ENCODE results near the gene MDP1. TPM values are rescaled to one million over a fixed set of nuclear protein-coding genes. Genes with fewer than 3 reads are reported as not detected.

MDP1 gene
- 27.9 to 35.3 TPM (median 29.6 TPM) in 5 replicates for total RNA-seq (2022; extraction: Qiagen RNA extraction; ENCODE audit: low read depth)

DNA sequence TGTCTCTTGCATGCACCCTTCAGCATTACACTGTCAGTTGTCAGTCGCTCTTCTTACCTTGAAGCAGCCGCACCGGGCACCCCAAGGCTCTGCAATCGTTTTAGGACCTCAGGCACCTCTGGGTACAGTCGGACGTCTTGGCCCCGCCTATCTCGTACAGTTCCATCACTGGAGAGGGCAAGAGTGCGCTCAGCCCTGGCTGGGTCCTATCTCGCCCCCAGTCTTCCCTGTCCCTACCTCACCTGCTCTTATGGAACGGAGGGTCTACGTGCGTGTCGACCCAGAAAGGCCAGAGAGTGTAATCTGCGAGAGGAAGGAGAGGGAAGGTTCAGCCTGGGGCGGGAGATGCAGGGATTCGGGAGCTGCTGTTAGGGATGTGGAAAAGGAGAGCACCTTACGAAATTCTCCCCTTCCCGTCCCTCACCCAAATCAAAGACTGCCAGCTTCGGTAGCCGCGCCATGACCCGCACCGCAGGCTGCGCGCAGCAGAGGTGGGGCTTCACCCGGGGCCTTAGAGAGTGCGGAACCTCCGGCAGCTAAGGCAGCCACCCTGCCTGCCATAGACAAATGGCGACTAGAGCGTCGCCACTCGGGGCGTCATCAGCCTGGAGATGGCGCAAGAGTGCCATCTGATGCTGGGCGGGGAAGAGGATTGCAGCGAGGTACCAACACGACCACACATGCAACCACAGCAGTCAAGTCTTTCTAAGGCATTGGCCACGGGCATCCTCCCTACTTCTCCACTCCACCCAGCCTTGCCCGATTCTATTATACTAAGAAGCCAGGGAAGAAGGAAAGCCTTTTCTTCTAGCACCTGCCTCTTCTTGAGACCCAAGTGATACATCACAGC is at the start of gene MDP1:
Gene MDP1 (minus strand): TSS at position 572 of the 850 bp plus-strand sequence. CDS start 111 bp downstream, at position 461.

DNA sequence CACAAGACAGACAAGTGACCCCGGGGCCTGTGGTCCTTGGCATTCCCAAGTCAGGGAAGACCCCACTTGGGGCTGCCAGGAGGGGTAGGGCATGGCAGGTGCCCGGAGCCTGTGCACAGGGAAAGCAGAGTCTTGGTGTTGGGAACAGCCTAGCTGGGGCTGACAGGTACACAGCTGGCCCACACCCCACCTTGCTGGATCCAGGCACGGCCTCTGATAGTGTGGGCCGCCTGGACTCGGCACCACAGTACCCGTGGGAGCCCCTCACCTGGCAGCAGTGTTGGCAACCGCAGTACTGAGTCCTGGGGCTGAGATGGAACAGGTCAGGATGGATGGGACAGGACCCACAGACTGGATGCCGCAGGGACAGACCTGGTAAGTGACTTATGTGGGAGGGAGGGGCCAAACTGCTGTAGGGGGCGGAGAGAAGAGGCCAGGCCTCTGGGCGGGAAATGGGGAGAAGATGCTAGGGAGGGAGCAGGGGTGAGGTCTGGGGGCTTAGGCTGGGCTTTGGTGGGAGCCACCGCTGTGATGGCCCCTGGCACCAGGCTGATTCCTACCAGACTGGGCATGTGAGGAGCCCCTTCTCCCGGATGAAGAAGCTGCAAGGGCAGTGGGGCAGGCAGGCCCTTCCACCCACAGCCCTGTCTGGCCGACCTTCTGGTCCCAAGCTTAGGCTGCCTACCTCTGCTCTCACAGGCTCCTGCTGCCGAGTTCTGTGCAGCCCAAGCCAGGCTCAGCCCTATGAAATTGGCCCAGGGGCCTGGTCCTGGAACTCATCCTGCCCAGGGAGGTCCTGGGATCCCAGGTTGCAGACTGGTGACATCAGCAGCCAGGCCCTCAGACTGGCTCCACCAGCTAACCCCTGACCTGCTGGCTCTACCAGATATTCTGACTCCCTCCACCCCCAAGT is 47.2 kb upstream of the MDP1 start, which contains the start of gene TGM1:
Gene TGM1 (minus strand): TSS at position 357 of the 913 bp plus-strand sequence. CDS start 825 bp downstream, outside the sequence.

DNA sequence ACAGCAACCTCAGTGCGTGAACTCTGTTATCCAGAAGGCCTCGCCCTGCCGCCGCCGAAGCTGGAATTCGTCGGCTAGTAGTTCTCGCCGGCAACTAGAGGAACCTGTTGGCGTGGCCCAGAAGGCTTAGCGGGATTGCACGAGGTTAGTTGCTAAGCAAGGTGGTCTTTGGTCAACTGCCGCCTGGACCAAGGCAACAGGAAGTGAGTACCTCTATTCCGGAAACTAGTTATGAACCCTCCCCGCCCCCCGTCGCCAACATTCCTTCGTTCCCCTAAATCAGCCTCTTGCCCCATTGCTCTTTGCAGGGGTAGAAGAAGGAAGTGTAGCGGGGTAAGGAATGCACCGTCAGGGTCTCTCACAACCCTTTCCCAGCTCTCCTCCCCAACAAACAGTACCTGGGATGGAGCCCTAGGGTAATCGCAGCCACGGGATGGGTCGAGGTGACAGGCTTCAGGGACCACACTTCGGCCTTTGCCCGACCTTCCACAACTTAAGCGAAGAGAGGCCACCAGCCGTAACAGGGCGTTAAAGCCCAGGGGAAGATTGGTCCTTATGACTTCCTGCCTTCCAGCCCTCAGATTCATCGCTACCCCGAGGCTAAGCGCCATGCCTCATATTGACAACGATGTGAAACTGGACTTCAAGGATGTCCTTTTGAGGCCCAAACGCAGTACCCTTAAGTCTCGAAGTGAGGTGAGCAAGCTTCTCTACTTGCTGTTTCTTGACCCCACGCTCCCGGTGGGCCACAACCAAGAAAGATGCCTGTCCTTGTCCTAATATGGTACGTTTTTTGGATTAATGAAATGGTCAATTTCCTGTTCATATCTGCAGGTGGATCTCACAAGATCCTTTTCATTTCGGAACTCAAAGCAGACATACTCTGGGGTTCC is 17.0 kb upstream of the MDP1 start, which contains the start of gene GMPR2:
Gene GMPR2 (plus strand): TSS at position 285 of the 893 bp plus-strand sequence. CDS start 325 bp downstream, at position 610.

DNA sequence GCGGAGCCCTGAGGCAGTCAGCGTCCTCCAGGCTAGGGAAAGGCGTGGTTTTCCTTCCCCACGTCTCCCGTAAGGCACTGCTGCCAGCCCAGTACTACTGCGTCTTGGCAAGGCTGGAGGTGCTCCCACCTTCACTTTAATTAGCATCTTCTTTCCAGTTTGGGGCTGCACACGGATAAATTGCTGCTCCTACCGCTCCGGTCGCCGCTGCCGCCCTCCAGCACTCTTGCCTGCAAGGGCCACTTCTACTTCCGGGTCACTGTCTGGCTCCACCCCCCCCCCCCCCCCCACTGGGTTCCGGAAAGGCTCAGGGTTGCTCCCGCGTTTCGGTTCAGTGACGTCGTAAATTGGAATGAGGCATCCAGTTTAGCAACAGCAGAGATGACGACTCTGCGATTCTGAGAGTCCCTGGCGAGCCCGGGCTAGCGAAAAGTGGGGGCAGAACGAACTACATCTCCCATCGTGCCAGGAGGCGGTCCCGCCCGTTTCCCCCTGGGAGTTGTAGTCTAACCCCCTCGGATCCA is 16.3 kb upstream of the MDP1 start, which contains the start of gene NEDD8:
Gene NEDD8 (minus strand): TSS at position 247 of the 524 bp plus-strand sequence. CDS start 100 bp downstream, at position 147.

DNA sequence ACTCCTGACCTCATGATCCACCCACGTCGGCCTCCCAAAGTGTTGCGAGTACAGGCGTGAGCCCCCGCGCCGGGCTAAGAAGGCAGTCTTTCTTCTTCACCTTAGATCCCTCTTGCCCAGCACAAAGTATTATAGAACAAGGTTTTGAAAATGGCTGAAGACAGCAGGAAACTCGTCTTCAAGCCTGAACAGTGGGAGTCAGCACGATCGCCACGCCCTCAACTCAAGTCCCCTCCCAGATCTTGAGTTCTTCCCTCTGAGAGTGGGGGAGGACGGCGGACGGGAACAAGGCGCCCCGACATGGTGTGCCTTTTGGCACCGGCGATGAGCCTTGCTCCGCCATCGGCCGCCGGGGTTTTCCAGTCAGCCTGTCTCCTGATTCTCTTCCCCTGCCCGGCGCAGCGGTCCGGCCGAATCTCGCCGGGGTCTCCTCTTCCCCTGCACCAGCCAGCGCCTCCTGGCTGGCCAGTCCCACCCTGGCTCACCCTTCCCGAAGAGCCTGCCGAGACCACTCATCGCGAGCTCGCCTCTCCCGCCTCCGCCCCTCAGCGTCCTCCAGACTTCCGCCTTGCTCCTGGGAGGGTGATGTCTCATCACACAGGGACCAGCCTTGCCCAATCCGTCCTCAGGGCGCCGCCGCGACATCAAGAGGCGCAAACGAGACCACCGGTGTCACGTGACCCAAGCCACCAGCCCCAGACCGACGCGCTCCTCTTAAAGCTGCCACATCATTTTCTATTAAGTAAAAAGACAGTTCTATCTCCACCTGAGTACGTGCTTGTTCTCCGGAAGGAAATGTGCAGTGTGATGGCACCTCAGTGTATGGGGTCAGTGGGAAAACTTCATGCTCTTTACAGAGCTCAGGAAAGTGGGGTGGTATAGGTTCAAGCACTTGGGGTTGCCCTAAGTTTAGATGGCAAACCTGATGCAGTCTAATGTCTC is 2.7 kb downstream of the MDP1 start, which contains the start of gene CHMP4A:
Gene CHMP4A (minus strand): TSS at position 565 of the 942 bp plus-strand sequence. CDS start 49 bp downstream, at position 516.

DNA sequence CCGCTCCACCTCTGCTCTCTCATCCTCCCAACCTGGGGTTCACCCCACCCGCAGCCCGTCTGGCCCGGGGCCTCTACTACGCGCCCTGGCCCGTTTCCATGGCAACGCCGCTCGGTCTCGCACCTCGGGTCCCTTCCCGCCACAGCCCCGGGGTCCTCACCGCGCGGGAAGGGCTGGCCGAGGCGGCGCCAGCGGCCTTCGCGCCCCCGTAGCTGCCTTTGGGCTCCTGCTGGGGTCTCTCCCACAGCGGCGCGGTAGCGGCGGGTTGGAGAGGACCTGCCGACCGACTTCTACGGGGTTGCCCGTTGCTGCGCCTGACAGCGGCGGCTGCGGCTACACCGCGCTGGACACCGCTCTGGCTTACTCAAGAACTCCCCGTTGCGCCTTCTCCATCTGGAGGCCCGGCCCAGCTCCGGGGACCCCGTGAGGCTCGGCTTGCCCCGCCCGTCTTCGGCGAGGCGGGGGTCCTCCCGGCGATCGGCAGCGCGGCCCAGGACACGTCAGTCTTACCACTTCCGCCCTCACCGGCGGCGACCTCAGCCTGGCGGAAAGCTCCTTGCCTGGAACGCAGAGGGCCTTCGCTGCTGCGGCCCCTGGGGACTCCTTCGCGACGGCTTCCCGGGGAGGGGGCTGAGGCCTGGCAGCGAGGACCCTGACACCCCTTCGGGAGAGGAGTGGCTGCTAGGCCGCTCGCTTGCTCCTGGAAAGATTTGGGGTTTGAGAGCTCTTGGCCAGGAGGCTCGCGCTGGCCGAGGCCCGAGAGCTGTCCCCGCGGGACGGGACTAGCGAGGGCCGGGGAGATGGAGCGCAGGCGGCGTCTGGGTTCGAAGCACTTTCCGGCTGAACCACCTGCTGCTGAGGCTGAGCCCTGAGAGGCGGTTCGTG is 20.4 kb downstream of the MDP1 start, which contains the start of gene TM9SF1:
Gene TM9SF1 (minus strand): TSS at position 256 of the 885 bp plus-strand sequence. CDS start 422 bp downstream, outside the sequence.

DNA sequence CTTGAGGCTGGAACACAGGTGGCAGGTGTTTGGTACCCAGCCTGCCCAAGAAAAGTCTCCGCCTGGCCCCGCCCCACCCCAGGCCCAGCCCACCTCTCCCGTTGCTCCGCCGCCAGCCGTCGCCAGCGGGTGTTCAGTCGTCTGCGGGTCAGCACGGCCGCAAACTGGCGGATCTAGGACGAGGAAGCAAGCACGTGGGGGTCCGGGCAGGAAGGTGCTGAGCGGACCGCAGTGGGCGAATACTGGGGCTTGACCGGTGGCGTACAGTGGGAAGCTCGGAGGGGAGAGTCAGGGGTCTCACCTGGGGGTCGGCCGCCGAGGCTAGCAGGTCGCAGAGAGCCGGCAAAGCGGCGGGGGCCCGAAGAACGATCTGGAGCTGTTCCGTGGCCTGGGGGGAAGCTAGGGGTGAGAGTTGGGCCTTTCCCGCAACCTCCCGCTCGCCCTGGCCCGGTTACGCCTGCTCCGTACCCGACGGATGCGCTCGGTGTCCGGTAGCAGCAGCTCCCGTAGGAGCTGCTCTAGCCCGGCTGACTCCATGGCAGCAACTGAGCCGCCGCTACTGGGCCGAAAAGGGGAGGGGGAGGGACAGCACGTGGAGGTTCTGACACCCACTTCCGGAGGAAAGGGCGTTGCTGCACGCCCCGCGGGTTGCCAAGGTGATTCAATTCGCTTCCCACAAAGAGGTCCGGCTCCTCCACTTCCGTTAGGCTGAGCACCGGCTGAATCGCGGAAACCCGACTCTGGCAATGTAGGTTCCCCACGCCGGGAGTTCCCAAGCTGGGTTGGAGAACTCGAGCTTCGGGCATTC is 27.4 kb downstream of the MDP1 start, which contains the start of gene IPO4:
Gene IPO4 (minus strand): TSS at position 566 of the 808 bp plus-strand sequence. CDS start 29 bp downstream, at position 537.

DNA sequence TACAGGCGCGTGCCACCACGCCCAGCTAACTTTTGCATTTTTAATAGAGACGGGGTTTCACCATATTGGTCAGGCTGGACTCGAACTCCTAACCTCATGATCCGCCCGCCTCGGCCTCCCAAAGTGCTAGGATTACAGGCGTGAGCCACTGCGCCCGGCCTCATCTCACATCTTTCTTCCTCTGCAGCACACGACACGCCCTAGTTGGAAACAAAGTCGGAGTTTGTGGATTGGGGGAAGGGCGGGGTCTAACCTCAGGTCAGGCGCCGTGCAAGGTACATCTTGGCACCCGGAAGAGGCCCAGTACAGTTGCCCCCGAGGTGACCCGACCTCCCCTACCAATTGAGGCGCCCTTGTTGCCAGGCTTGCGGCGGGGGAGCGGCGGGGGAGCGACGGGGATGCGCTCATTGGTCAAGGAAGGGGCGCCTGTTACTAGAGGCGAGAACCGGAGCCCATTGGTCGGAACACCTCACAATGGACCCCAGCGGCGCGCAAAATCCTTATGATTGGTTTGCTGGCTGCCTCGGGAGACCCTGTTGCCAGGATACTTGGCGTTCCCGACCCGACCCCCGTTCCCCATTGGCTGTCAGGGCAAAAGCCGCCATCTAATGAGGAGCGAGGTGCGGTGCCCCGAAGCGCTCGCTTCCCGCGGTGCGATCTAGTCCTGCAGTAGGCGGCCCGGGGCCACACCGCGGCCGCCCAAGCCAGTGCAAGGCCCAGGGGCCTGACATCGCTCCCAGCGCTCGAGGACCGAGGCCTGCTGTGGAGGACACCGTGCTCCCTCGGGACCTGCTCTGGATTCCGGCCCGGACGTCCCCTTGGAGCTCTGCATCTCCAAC is 44.2 kb downstream of the MDP1 start, which contains the start of gene REC8:
Gene REC8 (plus strand): TSS at position 659 of the 839 bp plus-strand sequence. CDS start 473 bp downstream, outside the sequence.

Other genes with a start within 250 kb of the MDP1 start
- 23.7 to 33.4 TPM (median 29.9 TPM) in 5 replicates for gene DHRS4L2, start 227.1 kb downstream of the MDP1 start, total RNA-seq (2022; extraction: Qiagen RNA extraction; ENCODE audit: low read depth)
- gene CARMIL3, start 164.1 kb downstream of the MDP1 start, total RNA-seq (2022; extraction: Qiagen RNA extraction; ENCODE audit: low read depth), result 0.24 to 0.59 TPM (median 0.47 TPM) in 5 replicates
- not detected in 5 replicates for gene CPNE6, start 144.5 kb downstream of the MDP1 start, total RNA-seq (2022; extraction: Qiagen RNA extraction; ENCODE audit: low read depth)
- 17.9 to 21.1 TPM (median 19.7 TPM) in 5 replicates for gene PCK2, start 121.8 kb downstream of the MDP1 start, total RNA-seq (2022; extraction: Qiagen RNA extraction; ENCODE audit: low read depth)
- 21.0 to 25.3 TPM (median 21.5 TPM) in 5 replicates for gene DCAF11, start 101.3 kb downstream of the MDP1 start, total RNA-seq (2022; extraction: Qiagen RNA extraction; ENCODE audit: low read depth)
- 0.58 to 1.0 TPM (median 0.99 TPM) in 5 replicates for gene NRL, start 101.1 kb downstream of the MDP1 start, total RNA-seq (2022; extraction: Qiagen RNA extraction; ENCODE audit: low read depth)
- 0.15 to 0.28 TPM (median 0.24 TPM) in 3 of 5 replicates, not detected in the others for gene FITM1, start 85.4 kb downstream of the MDP1 start, total RNA-seq (2022; extraction: Qiagen RNA extraction; ENCODE audit: low read depth)
- 163 to 182 TPM (median 171 TPM) in 5 replicates for gene PSME1, start 79.9 kb downstream of the MDP1 start, total RNA-seq (2022; extraction: Qiagen RNA extraction; ENCODE audit: low read depth)
- gene EMC9, start 74.5 kb downstream of the MDP1 start, total RNA-seq (2022; extraction: Qiagen RNA extraction; ENCODE audit: low read depth), result 50.9 to 61.8 TPM (median 56.9 TPM) in 5 replicates
- gene PSME2, start 69.5 kb downstream of the MDP1 start, total RNA-seq (2022; extraction: Qiagen RNA extraction; ENCODE audit: low read depth), result 164 to 198 TPM (median 177 TPM) in 5 replicates
- gene RNF31, start 68.6 kb downstream of the MDP1 start, total RNA-seq (2022; extraction: Qiagen RNA extraction; ENCODE audit: low read depth), result 25.6 to 33.1 TPM (median 29.9 TPM) in 5 replicates
- 14.6 to 21.4 TPM (median 16.7 TPM) in 5 replicates for gene IRF9, start 54.8 kb downstream of the MDP1 start, total RNA-seq (2022; extraction: Qiagen RNA extraction; ENCODE audit: low read depth)
- 3.4 to 6.4 TPM (median 4.3 TPM) in 5 replicates for gene REC8, start 44.0 kb downstream of the MDP1 start, total RNA-seq (2022; extraction: Qiagen RNA extraction; ENCODE audit: low read depth)
- 79.6 to 102 TPM (median 88.2 TPM) in 5 replicates for gene IPO4, start 27.2 kb downstream of the MDP1 start, total RNA-seq (2022; extraction: Qiagen RNA extraction; ENCODE audit: low read depth)
- 65.1 to 72.9 TPM (median 67.8 TPM) in 5 replicates for gene TM9SF1, start 20.6 kb downstream of the MDP1 start, total RNA-seq (2022; extraction: Qiagen RNA extraction; ENCODE audit: low read depth)
- 0.07 TPM in 1 of 5 replicates, not detected in the others for gene TSSK4, start 10.4 kb downstream of the MDP1 start, total RNA-seq (2022; extraction: Qiagen RNA extraction; ENCODE audit: low read depth)
- 79.6 to 96.4 TPM (median 82.0 TPM) in 5 replicates for gene CHMP4A, start 2.6 kb downstream of the MDP1 start, total RNA-seq (2022; extraction: Qiagen RNA extraction; ENCODE audit: low read depth)
- gene NEDD8, start 16.3 kb upstream of the MDP1 start, total RNA-seq (2022; extraction: Qiagen RNA extraction; ENCODE audit: low read depth), result 427 to 475 TPM (median 451 TPM) in 5 replicates
- 52.4 to 64.1 TPM (median 56.5 TPM) in 5 replicates for gene GMPR2, start 16.9 kb upstream of the MDP1 start, total RNA-seq (2022; extraction: Qiagen RNA extraction; ENCODE audit: low read depth)
- gene TINF2, start 26.6 kb upstream of the MDP1 start, total RNA-seq (2022; extraction: Qiagen RNA extraction; ENCODE audit: low read depth), result 32.6 to 41.9 TPM (median 37.8 TPM) in 5 replicates
- 0.60 to 1.1 TPM (median 0.83 TPM) in 5 replicates for gene TGM1, start 47.1 kb upstream of the MDP1 start, total RNA-seq (2022; extraction: Qiagen RNA extraction; ENCODE audit: low read depth)
- 12.5 to 19.5 TPM (median 16.6 TPM) in 5 replicates for gene RABGGTA, start 55.5 kb upstream of the MDP1 start, total RNA-seq (2022; extraction: Qiagen RNA extraction; ENCODE audit: low read depth)
- gene DHRS1, start 83.7 kb upstream of the MDP1 start, total RNA-seq (2022; extraction: Qiagen RNA extraction; ENCODE audit: low read depth), result 10.9 to 13.5 TPM (median 11.8 TPM) in 5 replicates
- gene NOP9, start 83.8 kb upstream of the MDP1 start, total RNA-seq (2022; extraction: Qiagen RNA extraction; ENCODE audit: low read depth), result 15.6 to 19.7 TPM (median 18.9 TPM) in 5 replicates
- 0.14 to 0.70 TPM (median 0.29 TPM) in 5 replicates for gene CIDEB, start 91.9 kb upstream of the MDP1 start, total RNA-seq (2022; extraction: Qiagen RNA extraction; ENCODE audit: low read depth)
- gene LTB4R2, start 94.1 kb upstream of the MDP1 start, total RNA-seq (2022; extraction: Qiagen RNA extraction; ENCODE audit: low read depth), result 2.4 to 5.7 TPM (median 4.7 TPM) in 5 replicates
- gene LTB4R, start 95.4 kb upstream of the MDP1 start, total RNA-seq (2022; extraction: Qiagen RNA extraction; ENCODE audit: low read depth), result 3.4 to 8.6 TPM (median 5.6 TPM) in 5 replicates
- gene ADCY4, start 119.0 kb upstream of the MDP1 start, total RNA-seq (2022; extraction: Qiagen RNA extraction; ENCODE audit: low read depth), result not detected in 5 replicates
- not detected in 5 replicates for gene RIPK3, start 123.9 kb upstream of the MDP1 start, total RNA-seq (2022; extraction: Qiagen RNA extraction; ENCODE audit: low read depth)
- gene NFATC4, start 152.1 kb upstream of the MDP1 start, total RNA-seq (2022; extraction: Qiagen RNA extraction; ENCODE audit: low read depth), result 0.10 to 0.38 TPM (median 0.20 TPM) in 4 of 5 replicates, not detected in the other
- 0.19 to 0.40 TPM (median 0.20 TPM) in 5 replicates for gene NYNRIN, start 182.9 kb upstream of the MDP1 start, total RNA-seq (2022; extraction: Qiagen RNA extraction; ENCODE audit: low read depth)
- gene CBLN3, start 213.6 kb upstream of the MDP1 start, total RNA-seq (2022; extraction: Qiagen RNA extraction; ENCODE audit: low read depth), result 1.3 to 1.9 TPM (median 1.5 TPM) in 5 replicates
- 26.3 to 30.9 TPM (median 29.6 TPM) in 5 replicates for gene KHNYN, start 213.9 kb upstream of the MDP1 start, total RNA-seq (2022; extraction: Qiagen RNA extraction; ENCODE audit: low read depth)
- gene SDR39U1, start 226.7 kb upstream of the MDP1 start, total RNA-seq (2022; extraction: Qiagen RNA extraction; ENCODE audit: low read depth), result 42.5 to 52.7 TPM (median 46.6 TPM) in 5 replicates

All from A549 treated with DMSO at 1 μM for 4 hours (cell line).